Epithelial cell of esophagus (primary cell): ENCODE measurements around the gene OXSM.
A peak's percentile ranks its signal among the peaks of the same experiment; 100 is the strongest.

Experiments
- DNase-seq: peaks from one replicate; pipeline ENCODE4 v3.0.0; 2010; ENCODE audit warnings: low read depth
- H3K4me3 ChIP-seq: 2 replicates; pipeline ENCODE4 v1.5.1; 2011; ENCODE audit warnings: mild to moderate bottlenecking, low read length, control low read depth
- CTCF ChIP-seq: IDR thresholded peaks from 2 replicates; pipeline ENCODE4 v1.5.1; 2011; ENCODE audit warnings: low read depth, mild to moderate bottlenecking, low read length, control low read depth, inconsistent platforms; ENCODE audit not compliant: insufficient read depth; ENCODE audit errors: missing control alignments

OXSM gene

GRCh38 chr3:25801786-25802185, 11.9 kb downstream of the OXSM start:
- H3K4me3 ChIP-seq: no peak overlapping the region
- TF ChIP-seq CTCF: no peak
- no peak for DNase-seq

GRCh38 chr3:25803833-25804232, 13.9 kb downstream of the OXSM start:
- no peak for TF ChIP-seq CTCF
- H3K4me3 ChIP-seq: no peak overlapping the region
- DNase-seq: no peak

GRCh38 chr3:25804676-25805075, 14.8 kb downstream of the OXSM start:
- no peak for TF ChIP-seq CTCF
- no peak overlapping the region for H3K4me3 ChIP-seq
- no peak for DNase-seq

GRCh38 chr3:25812644-25813043, 22.8 kb downstream of the OXSM start:
- no peak overlapping the region for H3K4me3 ChIP-seq
- no peak for DNase-seq
- TF ChIP-seq CTCF: no peak

GRCh38 chr3:25817107-25817506, 27.2 kb downstream of the OXSM start:
- no peak overlapping the region for H3K4me3 ChIP-seq
- TF ChIP-seq CTCF: no peak
- DNase-seq: no peak

GRCh38 chr3:25817638-25818037, 27.7 kb downstream of the OXSM start:
- no peak for TF ChIP-seq CTCF
- DNase-seq: peak; percentile 58
- H3K4me3 ChIP-seq: no peak overlapping the region

- DNase-seq: no peak
- TF ChIP-seq CTCF: no peak
- no peak overlapping the region for H3K4me3 ChIP-seq
These were observed 28.4 kb downstream of the OXSM start for GRCh38 chr3:25818335-25818734.
